GM23248 (cell line): Measurements from ENCODE around the gene SAFB2. TPM values are rescaled to one million over a fixed set of nuclear protein-coding genes. Genes with fewer than 3 reads are reported as not detected.
A peak's percentile ranks its signal among the peaks of the same experiment; 100 is the strongest.

Experiments used
- DNase-seq: peaks from one replicate; pipeline ENCODE4 v3.0.0-alpha.2; 2015
- H2AFZ ChIP-seq: fragments of 200-600 bp; sonication (generic); 2 replicates; pipeline ENCODE4 v1.6.1; 2016; ENCODE audit warnings: antibody characterized with exemption
- H3F3A ChIP-seq: fragments of 200-600 bp; sonication (generic); 2 replicates; pipeline ENCODE4 v1.6.1; 2016; ENCODE audit warnings: mild to moderate bottlenecking, antibody characterized with exemption, mixed run types; ENCODE audit not compliant: insufficient read depth
- H3K27ac ChIP-seq: fragments of 200-600 bp; sonication (generic); 2 replicates; pipeline ENCODE4 v1.5.1; 2016; ENCODE audit warnings: mild to moderate bottlenecking
- H3K27me3 ChIP-seq: fragments of 200-600 bp; sonication (generic); replicated peaks from 2 replicates; pipeline ENCODE4 v1.6.1; 2016; ENCODE audit warnings: mild to moderate bottlenecking; ENCODE audit not compliant: insufficient read depth
- H3K36me3 ChIP-seq: fragments of 200-600 bp; sonication (generic); 2 replicates; pipeline ENCODE4 v1.6.1; 2016; ENCODE audit warnings: low read depth, mild to moderate bottlenecking
- H3K4me1 ChIP-seq: fragments of 200-600 bp; sonication (generic); 2 replicates; pipeline ENCODE4 v1.6.1; 2016; ENCODE audit warnings: mild to moderate bottlenecking; ENCODE audit not compliant: insufficient read depth
- H3K4me2 ChIP-seq: fragments of 200-600 bp; sonication (generic); one replicate; pipeline ENCODE4 v1.6.1; 2016; ENCODE audit warnings: mild to moderate bottlenecking; ENCODE audit not compliant: unreplicated experiment
- H3K4me3 ChIP-seq: fragments of 200-600 bp; sonication (generic); 2 replicates; pipeline ENCODE4 v1.5.1; 2016; ENCODE audit warnings: mild to moderate bottlenecking
- H3K79me2 ChIP-seq: fragments of 200-600 bp; sonication (generic); 2 replicates; pipeline ENCODE4 v1.6.1; 2016; ENCODE audit warnings: mild to moderate bottlenecking; ENCODE audit not compliant: insufficient read depth
- H3K9ac ChIP-seq: fragments of 200-600 bp; sonication (generic); 2 replicates; pipeline ENCODE4 v1.6.1; 2016; ENCODE audit warnings: mild to moderate bottlenecking
- H3K9me2 ChIP-seq: fragments of 200-600 bp; sonication (generic); 2 replicates; pipeline ENCODE4 v1.6.1; 2016; ENCODE audit warnings: mixed run types, mild to moderate bottlenecking, moderate library complexity; ENCODE audit not compliant: insufficient read depth
- H3K9me3 ChIP-seq: fragments of 200-600 bp; sonication (generic); one replicate; pipeline ENCODE4 v1.6.1; 2017; ENCODE audit warnings: low read depth
- H4K20me1 ChIP-seq: fragments of 200-600 bp; sonication (generic); 2 replicates; pipeline ENCODE4 v1.6.0; 2016; ENCODE audit not compliant: insufficient read depth
- EZH2 ChIP-seq: fragments of 200-600 bp; sonication (generic); IDR thresholded peaks from 2 replicates; pipeline ENCODE4 v1.6.1; 2018; ENCODE audit warnings: antibody characterized with exemption, mild to moderate bottlenecking; ENCODE audit not compliant: insufficient read depth, poor library complexity, severe bottlenecking
- EZH2phosphoT487 ChIP-seq: fragments of 200-600 bp; sonication (generic); IDR thresholded peaks from 2 replicates; pipeline ENCODE4 v1.6.1; 2018; ENCODE audit warnings: antibody characterized with exemption, moderate library complexity, mild to moderate bottlenecking, low read depth; ENCODE audit not compliant: insufficient read depth
- WGBS, 2 experiments: methylation state at CpG; one replicate each; pipeline ENCODE4 v1.1.6; 2015 to 2017; ENCODE audit warnings: low lambda C conversion rate in 2 of 2, low coverage in 1 of 2; ENCODE audit errors: missing lambda C conversion rate in 2 of 2; 5-methylcytosine and 5-hydroxymethylcytosine counted together
- in situ Hi-C: fragments of 300-500 bp; cut with MboI; formaldehyde crosslinking; loops from 2 replicates; pipeline ENCODE4 v1.15.0; 2020
- polyA plus RNA-seq: library from polyadenylated mRNA; unstranded; fragments of >200 nt; fragmentation: Nextera tagmentation; extraction: Ambion mirVana; gene quantifications from 2 replicates; pipeline ENCODE4 v1.2.1, GENCODE V29; 2016
- total RNA-seq: library from RNA; depleted of rRNA; stranded (reverse); fragments of >200 nt; shearing (Covaris generic); gene quantifications from 2 replicates; pipeline ENCODE4 v1.2.3, GENCODE V29; 2014

Gene SAFB2
- total and polyA plus RNA-seq, 2 experiments from 2014 or later, result 17.6 to 37.2 TPM

DNA sequence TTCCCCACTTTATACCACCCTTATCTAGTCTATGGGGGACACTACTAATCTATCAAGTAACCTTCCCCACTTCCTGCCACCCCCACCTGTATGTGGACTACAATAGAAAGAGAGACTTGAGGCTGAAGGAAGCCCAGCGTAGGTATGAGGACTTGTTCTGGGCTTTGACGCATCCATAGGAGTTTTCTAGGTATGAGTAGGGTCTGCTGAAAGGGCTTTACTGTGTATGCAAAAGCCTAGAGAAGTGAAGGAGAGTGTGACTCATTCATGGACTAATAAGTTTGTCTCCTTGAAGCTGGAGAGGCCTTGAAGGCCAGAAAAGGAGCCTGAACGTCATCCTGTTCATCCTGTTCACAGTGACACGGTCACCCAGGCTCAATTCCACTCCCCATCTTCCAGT lies 76.6 kb downstream of the SAFB2 start:
- H3K9ac ChIP-seq, result no peak overlapping the region
- H3K36me3 ChIP-seq, result no peaks in the 10 kb centered on the region
- H3K9me2 ChIP-seq, result no peaks in the 10 kb centered on the region
- no peaks in the 10 kb centered on the region for H3K4me1 ChIP-seq
- H3K79me2 ChIP-seq, result no peaks in the 10 kb centered on the region
- 70 to 80% methylated on average over 4 of the region's 4 CpGs for WGBS, 2 experiments
- H2AFZ ChIP-seq, result no peak overlapping the region
- no peak overlapping the region for H3K4me2 ChIP-seq
- H3K27ac ChIP-seq, result no peak overlapping the region
- TF ChIP-seq EZH2 (no peak), EZH2phosphoT487 (no peak)
- H4K20me1 ChIP-seq, result no peaks in the 10 kb centered on the region
- no peak overlapping the region for H3K4me3 ChIP-seq
- no peaks in the 10 kb centered on the region; the same call in 1 of the 2 replicates for H3K27me3 ChIP-seq
- H3K9me3 ChIP-seq, result no peaks in the 10 kb centered on the region
- no peaks in the 10 kb centered on the region for H3F3A ChIP-seq
- peak; percentile 23 for DNase-seq
- in situ Hi-C loops, result no loop called here

GRCh38 chr19:5545051-5545450 lies 77.5 kb downstream of the SAFB2 start:
- TF ChIP-seq EZH2, result no peak
- no peak for TF ChIP-seq EZH2phosphoT487
- no peak overlapping the region for H3K4me2 ChIP-seq
- H3K9me2 ChIP-seq, result no peaks in the 10 kb centered on the region
- WGBS, 2 experiments, result 78 to 80% methylated on average over 5 of the region's 5 CpGs
- no peaks in the 10 kb centered on the region for H3K79me2 ChIP-seq
- no peaks in the 10 kb centered on the region for H3K9me3 ChIP-seq
- no peaks in the 10 kb centered on the region for H3K4me1 ChIP-seq
- no peaks in the 10 kb centered on the region; the same call in 1 of the 2 replicates for H3K27me3 ChIP-seq
- no peaks in the 10 kb centered on the region for H3K36me3 ChIP-seq
- H2AFZ ChIP-seq, result no peak overlapping the region
- no peaks in the 10 kb centered on the region for H3F3A ChIP-seq
- H4K20me1 ChIP-seq, result no peaks in the 10 kb centered on the region
- H3K27ac ChIP-seq, result no peak overlapping the region
- in situ Hi-C loops, result no loop called here
- no peak overlapping the region for H3K4me3 ChIP-seq
- no peak for DNase-seq
- H3K9ac ChIP-seq, result no peak overlapping the region

GRCh38 chr19:5542665-5543064 lies 79.9 kb downstream of the SAFB2 start:
- H3K4me1 ChIP-seq, result no peaks in the 10 kb centered on the region
- no peaks in the 10 kb centered on the region for H4K20me1 ChIP-seq
- no peaks in the 10 kb centered on the region for H3K9me2 ChIP-seq
- H3K27me3 ChIP-seq, result no peaks in the 10 kb centered on the region; the same call in 1 of the 2 replicates
- TF ChIP-seq EZH2phosphoT487 (no peak), EZH2 (no peak)
- in situ Hi-C loops, result no loop called here
- no peak overlapping the region for H2AFZ ChIP-seq
- H3K79me2 ChIP-seq, result no peaks in the 10 kb centered on the region
- H3K9me3 ChIP-seq, result no peaks in the 10 kb centered on the region
- H3F3A ChIP-seq, result no peaks in the 10 kb centered on the region
- no peak overlapping the region for H3K9ac ChIP-seq
- H3K27ac ChIP-seq, result no peak overlapping the region
- H3K36me3 ChIP-seq, result no peaks in the 10 kb centered on the region
- H3K4me2 ChIP-seq, result no peak overlapping the region
- no peak overlapping the region for H3K4me3 ChIP-seq
- WGBS, 2 experiments, result 28 to 37% methylated on average over 8 of the region's 8 CpGs
- DNase-seq, result no peak

DNA sequence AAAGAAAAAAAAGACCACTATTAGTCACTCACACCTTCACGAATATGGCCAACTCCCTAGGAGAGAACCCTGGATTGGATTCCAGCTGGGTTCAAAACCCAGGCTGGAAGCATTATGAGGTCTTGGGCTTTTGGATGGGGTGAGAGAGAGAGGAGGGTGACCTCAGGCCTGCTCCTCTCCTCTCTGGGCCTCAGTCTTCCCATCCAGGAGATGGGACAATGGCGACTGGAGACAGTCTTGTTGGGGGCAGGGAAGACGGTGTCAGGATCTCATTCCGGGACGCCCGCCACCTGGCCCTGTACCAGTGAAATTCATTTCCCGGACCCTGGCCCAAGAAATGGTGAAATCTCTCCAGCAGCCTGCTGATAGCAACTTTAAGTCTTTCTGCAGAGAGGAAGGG lies 81.1 kb downstream of the SAFB2 start:
- Histone ChIP-seq H3K9me2 (no peaks in the 10 kb centered on the region), H4K20me1 (no peaks in the 10 kb centered on the region), H3F3A (no peaks in the 10 kb centered on the region), H3K27me3 (no peaks in the 10 kb centered on the region; the same call in 1 of the 2 replicates), H2AFZ (no peak overlapping the region), H3K27ac (no peak overlapping the region), H3K4me2 (no peak overlapping the region), H3K9me3 (no peaks in the 10 kb centered on the region), H3K79me2 (no peaks in the 10 kb centered on the region), H3K4me3 (no peak overlapping the region), H3K4me1 (no peaks in the 10 kb centered on the region), H3K9ac (no peak overlapping the region), H3K36me3 (no peaks in the 10 kb centered on the region)
- WGBS, 2 experiments, result 55 to 58% methylated on average over 7 of the region's 7 CpGs
- no peak for DNase-seq
- TF ChIP-seq EZH2phosphoT487 (no peak), EZH2 (no peak)
- in situ Hi-C loops, result no loop called here

DNA sequence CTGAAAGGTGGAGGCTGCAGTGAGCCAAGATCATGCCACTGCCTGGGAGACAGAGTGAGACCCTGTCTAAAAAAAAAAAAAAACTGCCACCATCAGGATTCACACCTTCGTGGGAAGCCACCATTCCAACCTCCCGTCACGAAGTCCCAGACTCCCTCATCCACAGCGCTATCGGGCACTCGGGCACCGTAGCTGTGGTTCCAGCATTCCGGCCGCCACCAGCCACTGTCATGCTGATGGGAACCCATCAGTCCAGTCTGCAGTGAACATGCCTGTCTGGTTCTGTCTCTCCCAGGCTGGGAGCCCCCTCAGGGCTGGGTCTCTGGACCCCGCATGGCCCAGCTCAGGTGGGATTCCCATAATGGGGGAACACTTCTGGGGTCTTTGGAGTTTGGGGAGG lies 82.4 kb downstream of the SAFB2 start:
- H3K4me2 ChIP-seq, result no peak overlapping the region
- H4K20me1 ChIP-seq, result no peaks in the 10 kb centered on the region
- no peaks in the 10 kb centered on the region; the same call in 1 of the 2 replicates for H3K27me3 ChIP-seq
- TF ChIP-seq EZH2 (no peak), EZH2phosphoT487 (no peak)
- DNase-seq, result no peak
- 79 to 88% methylated on average over 9 to 10 of the region's 10 CpGs for WGBS, 2 experiments
- H3K4me3 ChIP-seq, result no peak overlapping the region
- in situ Hi-C loops, result no loop called here
- H3K4me1 ChIP-seq, result no peaks in the 10 kb centered on the region
- H3K9me3 ChIP-seq, result no peaks in the 10 kb centered on the region
- no peaks in the 10 kb centered on the region for H3K9me2 ChIP-seq
- H3K9ac ChIP-seq, result no peak overlapping the region
- H3K79me2 ChIP-seq, result no peaks in the 10 kb centered on the region
- no peak overlapping the region for H2AFZ ChIP-seq
- no peaks in the 10 kb centered on the region for H3K36me3 ChIP-seq
- no peaks in the 10 kb centered on the region for H3F3A ChIP-seq
- no peak overlapping the region for H3K27ac ChIP-seq
